HG02884 (cell line): ENCODE data around the gene UNKL.

ENCODE experiments used
- ATAC-seq: cut with Tn5 transposase; IDR thresholded peaks from one replicate; pipeline ENCODE4 v1.9.1; 2021; ENCODE audit warnings: mild to moderate bottlenecking, moderate library complexity; ENCODE audit not compliant: unreplicated experiment

UNKL gene

DNA sequence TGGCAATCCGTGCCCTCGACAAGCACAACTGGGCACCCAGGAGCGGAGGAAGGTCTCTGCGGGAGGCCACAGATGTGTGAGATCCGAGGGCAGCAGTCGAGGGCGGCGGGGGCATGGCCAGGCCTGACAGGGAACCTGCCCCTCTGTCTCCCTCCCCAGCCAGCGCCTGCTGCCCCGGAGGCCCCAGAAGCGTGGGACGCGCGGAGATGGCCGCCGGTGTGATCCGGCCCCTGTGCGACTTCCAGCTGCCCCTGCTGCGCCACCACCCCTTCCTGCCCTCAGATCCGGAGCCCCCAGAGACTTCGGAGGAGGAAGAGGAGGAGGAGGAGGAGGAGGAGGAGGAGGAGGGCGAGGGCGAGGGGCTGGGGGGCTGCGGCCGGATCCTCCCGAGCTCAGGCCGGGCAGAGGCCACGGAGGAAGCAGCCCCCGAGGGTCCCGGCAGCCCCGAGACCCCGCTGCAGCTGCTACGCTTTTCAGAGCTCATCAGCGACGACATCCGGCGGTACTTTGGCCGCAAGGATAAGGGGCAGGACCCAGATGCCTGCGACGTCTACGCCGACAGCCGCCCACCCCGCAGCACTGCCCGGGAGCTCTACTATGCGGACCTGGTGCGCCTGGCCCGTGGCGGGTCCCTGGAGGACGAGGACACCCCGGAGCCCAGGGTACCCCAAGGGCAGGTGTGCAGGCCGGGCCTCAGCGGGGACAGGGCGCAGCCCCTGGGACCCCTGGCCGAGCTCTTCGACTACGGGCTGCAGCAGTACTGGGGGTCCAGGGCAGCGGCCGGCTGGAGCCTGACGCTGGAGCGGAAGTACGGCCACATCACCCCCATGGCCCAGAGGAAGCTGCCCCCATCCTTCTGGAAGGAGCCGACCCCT, 18.1 kb upstream of the UNKL start:
- no peak for ATAC-seq

DNA sequence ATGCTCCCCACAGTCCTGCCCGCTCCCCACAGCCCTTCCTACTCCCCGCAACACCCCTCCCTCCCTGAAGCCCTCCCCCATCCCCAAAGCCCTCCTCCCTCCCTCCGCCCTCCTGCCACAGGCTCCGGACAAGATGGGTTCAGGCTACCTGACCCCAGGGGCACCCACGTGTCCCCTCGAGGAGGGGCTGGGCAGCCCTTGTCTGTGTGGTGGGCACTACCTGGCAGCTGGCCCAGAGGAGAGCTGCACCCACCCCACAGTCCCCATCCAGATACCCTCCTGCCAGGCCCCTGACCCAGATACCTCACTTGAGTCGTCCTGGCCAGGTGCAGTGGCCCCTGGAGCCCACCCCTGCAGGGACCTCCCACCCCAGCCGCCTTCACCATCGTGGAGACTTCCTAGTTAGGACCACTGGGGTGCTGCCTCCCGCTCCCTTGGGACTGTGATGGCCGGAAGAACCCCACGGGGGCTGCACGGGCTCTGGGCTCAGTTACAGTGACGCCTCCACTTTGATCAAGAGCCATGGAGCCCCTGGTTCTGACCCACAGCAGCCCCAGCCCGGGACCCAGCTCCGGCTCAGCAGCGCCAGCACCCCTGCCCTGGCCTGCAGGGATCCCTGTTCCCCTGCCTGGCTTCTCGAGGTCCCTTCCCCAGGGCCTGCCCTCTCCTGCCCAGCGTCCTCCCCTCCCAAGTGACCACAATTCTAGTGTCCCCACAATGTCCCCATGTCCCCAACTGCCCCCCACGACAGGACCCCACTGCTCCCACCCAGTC, 17.2 kb upstream of the UNKL start:
- ATAC-seq: no peak

DNA sequence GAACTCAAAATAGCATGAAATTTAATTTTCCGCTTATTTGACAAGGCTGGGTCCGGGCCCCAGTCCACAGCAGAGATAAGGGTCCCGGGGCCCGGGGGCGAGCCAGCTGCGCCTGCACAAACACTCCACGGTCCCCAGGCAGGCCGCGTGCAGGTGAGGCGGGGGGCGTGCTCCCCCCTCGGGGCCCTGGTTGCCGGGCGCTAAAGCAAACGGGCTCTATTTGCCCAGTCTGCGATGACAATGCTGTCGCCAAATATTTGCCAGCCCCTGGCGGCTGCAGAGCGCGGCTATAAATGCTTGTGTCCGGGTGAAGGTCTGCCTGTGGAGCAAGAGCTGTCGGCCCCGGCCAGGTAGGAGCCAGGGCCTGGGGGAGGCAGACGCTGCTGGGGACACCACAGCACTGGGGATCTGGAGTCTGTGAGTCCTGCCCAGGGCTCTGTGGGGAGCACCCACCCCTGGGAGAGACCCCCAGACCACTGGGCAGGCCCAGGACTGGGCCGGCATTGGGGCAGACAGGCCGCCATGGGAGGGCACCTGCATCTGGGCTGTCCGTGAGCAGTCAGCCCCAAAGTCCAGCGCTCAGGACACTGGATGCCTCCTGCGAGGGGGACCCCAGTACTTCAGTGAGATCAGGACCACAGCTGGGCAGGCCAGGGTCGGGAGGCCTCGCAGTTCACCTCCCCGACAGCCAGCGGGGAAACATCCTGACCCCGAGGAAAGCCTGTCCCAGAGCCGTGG, 16.4 kb upstream of the UNKL start, which contains the start of gene PERCC1:
PERCC1 (plus strand) TSS at position 320 of the 738 bp plus-strand sequence. CDS start 1,516 bp downstream, outside the sequence.
- no peak for ATAC-seq

DNA sequence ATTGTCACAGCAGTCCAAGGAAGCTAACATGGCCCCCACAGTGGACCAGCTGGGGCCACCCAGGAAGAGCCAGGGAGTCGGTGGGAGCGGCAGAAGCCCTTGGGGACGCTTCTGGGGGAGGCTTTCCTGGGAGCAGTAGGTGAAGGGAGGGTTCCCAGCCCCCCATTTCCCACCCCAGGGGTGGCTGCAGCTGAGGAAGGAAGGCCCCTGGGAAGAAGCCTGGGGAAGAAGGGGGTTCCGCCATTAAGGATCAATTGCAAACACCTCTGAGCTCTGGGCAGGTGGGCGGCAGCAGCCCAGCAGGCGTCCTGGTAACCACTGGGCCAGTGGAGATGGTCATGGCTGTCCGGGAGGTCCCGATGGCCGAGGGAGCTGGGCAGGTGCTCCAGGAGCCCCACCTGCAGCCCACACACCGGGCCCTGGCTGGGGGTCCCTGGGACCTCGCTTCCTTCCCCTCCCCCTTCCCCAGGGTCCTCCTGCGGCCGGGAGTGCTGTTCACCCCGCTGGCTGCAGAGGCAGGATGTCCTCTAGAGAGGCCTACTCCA, 15.8 kb upstream of the UNKL start:
- ATAC-seq: no peak

DNA sequence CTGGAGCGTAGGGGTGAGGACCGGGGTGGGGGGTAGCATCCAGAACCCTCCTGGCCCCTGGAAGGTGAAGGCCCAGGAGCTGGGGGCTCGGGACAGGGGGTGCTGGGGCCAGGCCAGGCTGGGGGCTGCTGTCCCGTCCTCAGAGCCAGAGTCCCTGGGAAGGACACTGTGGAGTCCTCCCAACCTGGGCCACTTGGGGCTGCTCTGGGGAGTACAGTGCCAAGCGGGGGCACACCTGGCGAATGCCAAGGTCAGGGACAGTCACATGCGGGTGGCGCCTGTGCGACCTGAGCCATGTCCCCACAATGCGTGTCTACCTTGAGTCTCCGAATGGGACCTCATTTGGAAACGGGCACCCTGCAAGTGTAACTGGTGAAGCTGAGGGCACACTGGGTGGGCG, 15.1 kb upstream of the UNKL start:
- no peak for ATAC-seq

DNA sequence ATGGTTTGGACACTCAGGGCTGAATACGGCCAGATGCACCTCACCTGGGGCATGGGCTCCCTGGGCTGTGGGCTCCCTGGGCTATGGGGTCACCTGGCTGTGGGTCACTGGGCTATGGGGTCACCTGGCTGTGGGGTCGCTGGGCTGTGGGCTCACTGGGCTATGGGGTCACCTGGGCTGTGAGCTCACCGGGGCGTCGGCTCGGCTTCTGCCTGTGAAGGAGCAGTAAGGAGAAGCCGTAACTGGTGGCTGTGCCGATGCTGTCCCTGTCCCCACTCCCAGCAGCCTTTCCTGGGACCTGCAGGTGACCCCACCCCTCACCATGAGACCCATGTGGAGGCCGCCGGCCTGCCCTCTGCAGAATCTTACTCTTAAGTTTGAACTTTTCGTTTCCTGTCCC, 14.5 kb upstream of the UNKL start:
- ATAC-seq: no peak

DNA sequence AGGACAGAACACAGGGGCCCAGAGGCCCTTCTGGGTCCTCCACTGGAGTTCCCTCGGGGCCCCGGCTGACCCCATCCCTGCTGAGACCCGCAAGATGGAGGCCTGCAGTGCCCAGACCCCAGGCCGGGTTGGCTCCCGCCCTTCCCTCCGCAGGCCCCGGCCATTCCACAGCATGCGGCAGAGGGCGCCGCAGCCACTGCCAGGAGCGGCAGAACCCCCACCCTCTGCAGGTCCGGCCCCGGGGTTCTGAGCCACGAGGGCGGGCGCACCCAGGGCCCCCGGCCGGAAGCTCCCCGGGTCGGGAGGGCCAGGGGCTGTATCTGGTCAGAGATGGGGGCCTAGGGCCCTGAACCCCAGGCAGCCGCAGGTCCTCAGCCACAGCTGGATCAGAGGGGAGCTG, 14.0 kb upstream of the UNKL start:
- no peak for ATAC-seq

DNA sequence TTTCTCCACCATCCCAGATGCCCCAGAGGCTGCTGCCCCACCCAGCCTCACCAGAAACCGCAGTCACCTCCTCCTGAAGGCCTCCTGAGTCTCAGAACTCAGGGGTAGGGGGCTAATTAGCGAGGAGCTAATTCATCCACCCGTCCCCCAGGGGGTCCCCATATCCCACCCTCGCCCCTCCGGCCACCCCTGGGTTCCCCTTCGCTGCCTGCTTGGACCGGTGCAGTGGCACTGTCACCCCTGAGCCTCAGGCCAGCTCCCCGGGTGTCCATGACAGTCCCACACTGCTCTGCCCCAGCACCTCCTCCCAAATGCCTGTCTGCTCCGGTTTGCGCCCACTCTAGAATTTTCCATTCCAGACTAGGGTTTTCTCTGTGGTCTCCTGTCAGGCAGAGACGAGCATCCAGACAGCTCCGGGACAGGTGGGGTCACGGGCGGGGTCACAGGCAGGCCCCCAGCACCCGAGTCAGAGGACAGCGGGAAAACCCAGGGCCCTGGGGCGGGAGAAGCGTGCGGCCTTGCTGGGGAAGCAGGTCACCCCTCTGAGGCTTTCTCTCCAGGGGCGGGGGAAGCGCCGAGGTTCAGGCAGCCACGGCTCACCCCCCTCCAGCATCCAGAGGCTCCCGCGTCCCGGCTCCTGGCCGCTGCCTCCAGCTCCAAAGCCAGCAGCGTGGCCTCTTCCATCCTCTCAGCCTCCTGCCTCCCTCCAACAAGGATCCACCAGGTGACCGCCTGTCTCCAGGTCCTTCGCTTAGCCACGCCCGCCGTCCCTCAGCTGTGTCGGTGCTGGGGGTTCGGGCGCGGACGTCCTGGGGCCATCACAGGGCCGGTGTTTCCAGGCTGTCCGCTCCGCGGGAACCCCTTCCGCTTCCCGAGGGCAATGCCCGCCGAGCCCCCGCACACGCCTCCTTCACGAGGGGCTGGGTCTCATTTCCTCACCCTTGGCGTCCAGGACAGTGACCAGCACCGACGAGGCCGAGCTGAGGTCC, 13.3 kb upstream of the UNKL start:
- no peak for ATAC-seq

DNA sequence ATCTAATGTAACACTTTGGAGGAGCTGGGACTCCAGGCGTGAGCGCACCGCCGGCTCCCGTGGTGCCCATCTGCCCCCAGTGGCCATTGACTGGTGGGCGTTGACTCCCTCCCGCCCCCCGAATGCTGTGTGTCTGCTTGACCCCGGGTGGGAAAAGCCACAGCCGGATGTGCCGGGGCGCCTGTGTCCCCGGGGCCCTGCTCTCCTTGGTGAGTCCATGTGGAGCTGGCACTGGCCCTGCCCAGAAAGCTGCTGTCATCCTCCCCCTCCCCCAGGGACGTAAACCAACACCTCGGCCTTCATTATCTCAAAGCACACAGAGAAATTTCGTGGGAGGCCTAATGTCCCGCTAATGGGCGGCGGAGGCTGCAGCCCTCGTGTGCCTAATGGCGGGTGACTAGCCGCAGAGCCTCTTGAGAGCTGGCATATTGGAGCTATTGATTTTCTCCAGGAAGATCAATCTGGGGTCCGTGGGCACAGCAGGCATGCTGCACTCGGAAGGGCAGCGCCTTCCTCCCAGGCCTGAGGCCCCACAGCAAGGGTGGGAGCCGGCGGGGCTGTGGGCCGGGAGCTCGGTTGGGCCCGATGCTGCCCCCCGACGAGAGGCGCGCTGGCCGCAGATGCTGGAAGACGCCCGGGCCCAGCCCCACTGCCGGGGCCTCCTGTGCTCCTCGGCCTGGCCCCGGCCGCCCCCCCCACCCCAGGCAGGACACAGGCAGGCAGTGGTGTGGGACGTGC, 12.4 kb upstream of the UNKL start:
- ATAC-seq: no peak

DNA sequence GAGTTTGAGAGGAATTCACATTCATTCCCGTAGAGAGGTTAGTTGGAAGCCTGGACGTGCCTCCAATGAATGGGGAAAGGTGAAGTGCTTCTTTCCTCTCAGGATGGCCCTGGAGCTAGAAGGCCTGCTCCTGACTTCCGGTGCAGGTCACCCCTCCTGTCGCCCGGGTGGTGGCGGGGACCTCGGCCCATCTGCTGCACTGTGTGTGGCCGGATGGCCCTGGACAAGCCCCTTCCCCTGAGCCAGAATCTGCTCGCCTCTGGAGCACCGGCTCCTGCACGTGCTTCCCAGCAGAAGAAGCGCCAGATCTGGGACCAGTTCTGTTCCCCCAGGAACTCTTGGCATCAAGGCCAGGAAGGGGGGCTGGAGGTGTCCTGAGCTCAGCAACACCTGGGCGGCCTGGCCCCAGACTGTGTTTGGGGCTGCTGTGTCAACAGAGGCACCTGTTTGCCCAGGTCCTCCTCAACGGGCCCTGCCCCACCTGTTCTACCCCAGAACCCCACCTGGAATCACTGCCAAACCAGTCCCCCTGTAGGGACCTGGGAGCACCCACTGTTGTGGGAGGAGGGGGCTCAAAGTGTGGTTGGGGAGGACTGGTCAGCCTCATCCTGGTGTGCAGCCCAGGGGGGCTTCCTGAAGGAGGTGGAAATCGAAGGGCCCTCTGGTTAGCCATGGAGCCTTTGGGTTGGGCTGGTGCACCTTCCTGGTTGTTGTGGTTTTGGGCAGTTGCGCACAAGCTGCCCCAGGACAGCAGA, 11.3 kb upstream of the UNKL start:
- no peak for ATAC-seq

DNA sequence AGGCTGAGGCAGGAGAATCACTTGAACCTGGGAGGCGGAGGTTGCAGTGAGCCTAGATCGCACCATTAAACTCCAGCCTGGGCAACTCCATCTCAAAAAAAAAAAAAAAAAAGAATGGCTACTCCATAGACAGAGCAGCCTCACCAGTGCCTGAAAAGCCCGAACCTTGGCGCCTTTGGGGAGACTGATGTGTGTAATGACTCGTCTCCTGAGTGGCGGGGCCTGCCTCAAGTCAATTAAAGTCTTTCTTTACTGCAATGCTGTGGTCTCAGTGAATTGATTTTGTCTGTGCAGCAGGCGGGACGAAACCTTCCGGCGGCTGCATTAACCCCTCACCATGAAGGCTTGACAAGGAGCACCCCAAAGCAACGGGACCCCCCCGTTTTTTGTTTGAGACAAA, 9.5 kb upstream of the UNKL start:
- ATAC-seq: no peak

DNA sequence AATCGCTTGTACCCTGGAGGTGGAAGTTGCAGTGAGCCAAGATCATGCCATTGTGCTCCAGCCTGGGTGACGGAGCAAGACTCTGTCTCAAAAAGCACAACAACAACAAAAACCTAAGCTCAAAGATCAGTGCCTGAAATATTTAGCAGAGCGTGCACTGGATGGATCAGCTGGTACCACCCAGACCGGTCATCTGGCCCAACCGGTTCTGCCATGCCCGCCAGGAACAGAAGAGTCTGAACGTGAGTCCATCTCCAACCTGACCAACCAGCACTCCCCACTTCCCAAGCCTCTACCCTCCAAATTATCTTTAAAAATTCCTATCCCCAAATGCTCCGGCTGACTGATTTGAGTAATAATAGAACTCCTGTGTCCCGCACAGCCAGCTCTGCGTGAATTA, 7.6 kb upstream of the UNKL start:
- no peak for ATAC-seq

DNA sequence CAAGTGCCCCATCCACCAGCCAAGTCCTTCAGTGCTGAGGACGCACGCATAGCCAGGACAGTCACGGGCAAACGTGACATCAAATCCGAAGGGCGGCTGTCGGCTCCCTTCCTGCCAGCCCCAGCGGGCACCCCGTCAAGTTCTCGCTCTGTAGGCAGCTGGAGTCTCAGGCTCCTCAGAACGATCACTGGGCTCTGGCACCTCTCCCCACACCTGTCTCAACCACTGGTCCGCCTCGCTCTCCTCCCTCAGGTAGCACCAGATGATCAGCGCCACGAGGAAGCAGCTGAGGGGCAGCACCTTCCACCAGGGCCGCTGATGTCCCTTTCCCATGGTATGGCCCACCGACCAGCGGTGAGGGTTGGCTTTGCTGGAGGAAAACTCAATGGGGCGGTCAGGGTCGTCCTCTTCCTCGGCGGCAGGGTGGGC, 5.6 kb upstream of the UNKL start:
- no peak for ATAC-seq

DNA sequence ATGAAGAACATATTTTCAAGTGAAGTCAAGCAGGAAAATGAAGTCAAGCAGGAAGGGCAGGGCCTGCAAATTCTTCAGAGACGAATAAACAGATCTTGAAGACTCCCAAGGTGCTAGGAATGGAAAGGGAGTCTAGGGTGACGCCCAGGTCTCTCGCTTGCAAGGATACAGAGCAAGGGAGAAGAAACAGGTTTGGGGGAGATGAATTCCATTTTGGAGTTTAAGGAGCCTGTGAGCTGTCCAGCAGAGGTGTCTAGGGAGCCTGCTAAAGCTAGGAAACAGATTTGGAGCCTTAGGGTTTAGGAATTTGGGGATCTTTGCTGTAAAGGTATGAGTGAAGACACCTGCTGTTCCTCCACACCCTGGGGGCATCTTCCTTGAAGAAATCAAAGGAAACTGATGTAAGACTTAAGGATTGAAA, 2.0 kb upstream of the UNKL start:
- no peak for ATAC-seq

DNA sequence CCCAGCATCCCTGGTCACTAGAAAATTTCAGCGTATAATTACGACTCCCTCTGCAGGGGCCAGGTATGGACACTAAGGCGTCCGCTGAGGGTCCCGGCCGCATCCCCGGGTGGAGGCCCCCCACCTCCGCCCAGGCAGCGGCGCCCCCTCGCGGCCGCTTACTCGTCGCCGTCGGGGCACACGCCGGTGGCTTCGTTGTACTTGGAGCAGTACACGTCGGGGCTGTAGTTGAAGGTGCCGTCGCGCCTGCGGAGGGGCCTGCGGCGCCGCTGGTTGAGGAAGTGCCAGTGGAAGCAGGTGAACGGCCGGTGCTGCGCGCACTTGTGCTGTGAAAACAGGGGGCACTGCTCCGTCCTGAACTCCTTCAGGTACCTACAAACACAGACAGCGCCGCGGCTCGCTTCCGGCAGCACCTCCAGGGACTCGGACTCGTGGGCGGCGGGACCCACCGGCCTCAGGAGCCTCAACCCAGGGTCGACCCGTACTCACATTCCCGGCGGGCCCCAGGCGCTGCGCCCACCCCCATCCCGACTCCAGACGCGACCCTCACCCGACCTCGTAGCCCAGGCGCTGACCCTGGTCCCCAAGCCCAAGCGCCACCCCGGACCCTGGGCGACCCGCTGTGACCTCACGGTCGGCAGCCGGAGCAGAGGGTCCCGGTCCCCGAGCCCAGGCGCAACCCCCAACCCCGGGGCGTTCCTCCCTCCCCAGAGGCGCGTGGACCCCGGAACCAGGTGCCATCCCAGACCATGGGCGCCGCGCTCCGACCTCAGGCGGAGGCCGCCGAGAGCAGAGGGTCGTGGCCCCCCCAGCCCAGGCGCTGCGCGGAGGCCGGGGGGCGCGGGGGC, 596 bp downstream of the UNKL start:
- ATAC-seq: no peak

DNA sequence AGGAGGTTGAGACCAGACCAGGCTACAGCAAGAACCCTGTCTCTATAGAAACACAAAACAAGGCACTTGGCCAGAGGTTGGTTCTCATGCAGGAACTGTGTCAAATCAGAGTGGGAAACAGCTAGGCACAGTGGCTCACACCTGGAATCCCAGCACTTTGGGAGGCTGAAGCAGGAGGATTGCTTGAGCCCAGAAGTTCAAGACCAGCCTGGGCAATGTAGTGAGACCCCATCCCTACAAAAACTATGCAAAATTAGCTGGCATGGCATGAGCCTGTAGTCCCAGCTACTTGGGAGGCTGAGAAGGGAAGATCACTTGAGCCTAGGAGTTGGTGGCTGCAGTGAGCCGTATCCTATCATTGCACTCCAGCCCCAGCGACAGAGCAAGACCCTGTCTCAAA, 1.7 kb downstream of the UNKL start:
- ATAC-seq: no peak

DNA sequence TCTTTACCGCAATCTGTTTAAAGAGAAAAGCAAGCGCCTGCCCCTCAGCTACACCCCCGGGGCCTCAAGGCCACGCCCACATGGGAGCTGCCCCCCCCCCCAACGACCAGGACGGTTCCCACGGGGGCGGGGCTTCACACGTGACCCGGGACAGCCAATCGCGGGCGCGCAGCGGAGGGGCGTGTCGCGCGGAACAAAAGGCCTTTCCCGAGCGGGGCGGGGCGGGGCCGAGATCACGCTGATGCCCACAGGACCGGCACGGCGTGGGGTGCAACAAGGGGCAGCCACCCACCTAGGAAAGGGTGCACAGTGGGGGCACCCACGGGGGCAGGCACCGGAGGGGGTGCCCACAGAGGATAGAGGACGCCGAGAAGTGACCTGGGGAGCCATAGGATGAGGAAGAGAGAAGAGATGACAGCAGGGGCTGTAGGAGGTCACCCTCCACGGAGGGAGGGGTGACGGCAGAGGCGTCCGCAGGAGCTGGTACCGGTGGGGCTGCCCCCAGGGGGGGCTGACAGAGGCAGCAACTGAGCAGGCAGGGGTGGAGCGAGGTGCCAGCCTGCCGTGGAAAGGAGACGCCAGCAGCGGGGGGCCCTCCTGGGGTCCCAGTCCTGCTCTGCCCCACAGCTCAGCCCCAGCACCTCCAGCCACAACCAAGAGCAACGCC, 6.2 kb downstream of the UNKL start:
- peak; percentile 59 for ATAC-seq
